ENCODE measurements around the gene LHX2.
A peak's percentile ranks its signal among the peaks of the same experiment; 100 is the strongest.

LHX2 gene, protein sequence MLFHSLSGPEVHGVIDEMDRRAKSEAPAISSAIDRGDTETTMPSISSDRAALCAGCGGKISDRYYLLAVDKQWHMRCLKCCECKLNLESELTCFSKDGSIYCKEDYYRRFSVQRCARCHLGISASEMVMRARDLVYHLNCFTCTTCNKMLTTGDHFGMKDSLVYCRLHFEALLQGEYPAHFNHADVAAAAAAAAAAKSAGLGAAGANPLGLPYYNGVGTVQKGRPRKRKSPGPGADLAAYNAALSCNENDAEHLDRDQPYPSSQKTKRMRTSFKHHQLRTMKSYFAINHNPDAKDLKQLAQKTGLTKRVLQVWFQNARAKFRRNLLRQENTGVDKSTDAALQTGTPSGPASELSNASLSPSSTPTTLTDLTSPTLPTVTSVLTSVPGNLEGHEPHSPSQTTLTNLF

DNA sequence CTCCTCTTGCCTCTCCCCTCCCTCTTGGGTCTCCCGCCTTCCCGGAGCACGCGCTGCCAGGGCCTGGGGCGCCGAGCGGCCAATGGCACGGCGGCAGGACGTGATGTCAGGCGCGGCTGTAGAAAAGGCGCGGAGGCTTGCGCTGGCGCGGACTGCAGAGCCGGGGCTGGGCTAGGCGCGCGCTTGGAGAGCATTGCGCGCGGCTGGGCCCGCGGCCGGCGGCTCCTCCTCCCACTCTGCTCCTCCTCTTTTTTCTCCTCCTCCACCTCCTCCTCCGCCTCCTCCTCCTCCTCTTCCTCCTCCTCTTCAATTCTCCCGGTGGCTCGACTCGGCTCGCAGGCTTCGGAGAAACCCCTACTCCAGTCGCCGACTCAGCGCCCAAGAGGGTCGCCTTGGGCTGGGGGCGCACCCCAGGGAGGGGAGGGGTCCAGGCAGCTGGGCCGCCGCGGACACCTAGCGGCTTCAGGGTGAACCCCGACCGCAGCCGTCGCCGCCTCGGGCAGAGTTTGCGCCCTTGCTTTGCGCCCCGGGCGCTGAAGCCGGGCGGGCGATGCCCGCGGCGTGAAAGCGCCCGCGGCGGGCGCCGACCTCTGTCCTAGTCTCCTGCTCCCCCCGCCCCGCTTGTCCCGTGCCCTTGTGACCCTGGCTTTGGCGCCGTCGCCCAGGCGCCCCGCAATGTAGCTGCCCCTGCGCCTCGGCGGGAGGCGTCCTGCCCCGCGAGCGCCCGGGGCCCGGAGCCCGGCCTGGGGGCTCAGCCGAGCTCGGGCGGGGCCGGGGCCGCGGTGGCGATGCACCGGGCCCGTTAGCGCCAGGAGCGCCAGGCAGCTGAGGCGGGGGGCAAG, at the start of gene LHX2:
LHX2 (plus strand) TSS at position 309 of the 842 bp plus-strand sequence. CDS start 581 bp downstream, outside the sequence.
- no peaks in the 10 kb centered on the region for H3K79me2 ChIP-seq (ENCODE audit: insufficient read depth, low read depth)
- peaks cover 18% of the 10 kb centered on the region for H3K27me3 ChIP-seq (ENCODE audit: insufficient read depth, low read depth)
- H3K9ac ChIP-seq, result peak within 1 kb of the TSS; percentile 60; the same call in 1 of the 2 replicates
- H4K20me1 ChIP-seq (ENCODE audit: insufficient read depth), result no peaks in the 10 kb centered on the region
- no peaks in the 10 kb centered on the region for H3K36me3 ChIP-seq (ENCODE audit: insufficient read depth)
- peaks cover 14% of the 10 kb centered on the region for H3K4me1 ChIP-seq (ENCODE audit: low read depth, poor library complexity, severe bottlenecking)
- TF ChIP-seq, protein P1, sequence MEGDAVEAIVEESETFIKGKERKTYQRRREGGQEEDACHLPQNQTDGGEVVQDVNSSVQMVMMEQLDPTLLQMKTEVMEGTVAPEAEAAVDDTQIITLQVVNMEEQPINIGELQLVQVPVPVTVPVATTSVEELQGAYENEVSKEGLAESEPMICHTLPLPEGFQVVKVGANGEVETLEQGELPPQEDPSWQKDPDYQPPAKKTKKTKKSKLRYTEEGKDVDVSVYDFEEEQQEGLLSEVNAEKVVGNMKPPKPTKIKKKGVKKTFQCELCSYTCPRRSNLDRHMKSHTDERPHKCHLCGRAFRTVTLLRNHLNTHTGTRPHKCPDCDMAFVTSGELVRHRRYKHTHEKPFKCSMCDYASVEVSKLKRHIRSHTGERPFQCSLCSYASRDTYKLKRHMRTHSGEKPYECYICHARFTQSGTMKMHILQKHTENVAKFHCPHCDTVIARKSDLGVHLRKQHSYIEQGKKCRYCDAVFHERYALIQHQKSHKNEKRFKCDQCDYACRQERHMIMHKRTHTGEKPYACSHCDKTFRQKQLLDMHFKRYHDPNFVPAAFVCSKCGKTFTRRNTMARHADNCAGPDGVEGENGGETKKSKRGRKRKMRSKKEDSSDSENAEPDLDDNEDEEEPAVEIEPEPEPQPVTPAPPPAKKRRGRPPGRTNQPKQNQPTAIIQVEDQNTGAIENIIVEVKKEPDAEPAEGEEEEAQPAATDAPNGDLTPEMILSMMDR (conservative IDR thresholded peaks at IDR 0.05; ENCODE audit: low read depth, low read length), result 0 out of 2 replicates have a peak, but pooled peaks have one; percentile 29
- H3K4me2 ChIP-seq, result peak within 1 kb of the TSS; percentile 84
- H3K4me3 ChIP-seq (IDR thresholded peaks at IDR 0.05; ENCODE audit: insufficient read depth, low read depth, low read length), result no peak within 1 kb of the TSS
- H3K27ac ChIP-seq, result peak within 1 kb of the TSS; percentile 58
- H2AFZ ChIP-seq (ENCODE audit: low read depth), result peak within 1 kb of the TSS; percentile 90

DNA sequence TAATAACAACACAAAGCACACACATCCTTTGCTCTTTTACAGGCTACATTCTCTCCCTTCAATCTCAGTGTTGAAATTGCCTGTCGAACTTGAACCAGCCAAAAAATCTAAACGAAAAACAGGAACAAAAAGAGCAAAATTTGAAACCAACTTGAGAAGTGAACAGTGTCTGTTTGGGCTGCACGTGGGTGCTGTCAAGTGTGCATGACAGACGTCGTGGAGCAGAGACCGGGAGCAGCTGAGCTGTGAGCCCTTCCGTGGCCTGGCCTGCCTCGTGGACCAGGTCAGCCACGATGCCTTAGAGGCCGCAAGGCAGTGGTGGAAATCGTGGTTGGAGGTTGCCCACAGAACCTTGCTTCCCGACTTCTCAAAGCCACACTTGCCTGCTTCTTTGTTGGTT, 46.8 kb upstream of the LHX2 start:
- Histone ChIP-seq H3K36me3 (ENCODE audit: insufficient read depth) (no peaks in the 10 kb centered on the region), H4K20me1 (ENCODE audit: insufficient read depth) (no peaks in the 10 kb centered on the region), H2AFZ (ENCODE audit: low read depth) (no peak overlapping the region), H3K79me2 (ENCODE audit: insufficient read depth, low read depth) (no peaks in the 10 kb centered on the region), H3K4me3 (IDR thresholded peaks at IDR 0.05; ENCODE audit: insufficient read depth, low read depth, low read length) (no peak overlapping the region), H3K9ac (no peak overlapping the region), H3K4me2 (no peak overlapping the region), H3K4me1 (ENCODE audit: low read depth, poor library complexity, severe bottlenecking) (no peaks in the 10 kb centered on the region), H3K27me3 (ENCODE audit: insufficient read depth, low read depth) (no peaks in the 10 kb centered on the region), H3K27ac (no peak overlapping the region)
- TF ChIP-seq, protein P1 (conservative IDR thresholded peaks at IDR 0.05; ENCODE audit: low read depth, low read length), result no peak

DNA sequence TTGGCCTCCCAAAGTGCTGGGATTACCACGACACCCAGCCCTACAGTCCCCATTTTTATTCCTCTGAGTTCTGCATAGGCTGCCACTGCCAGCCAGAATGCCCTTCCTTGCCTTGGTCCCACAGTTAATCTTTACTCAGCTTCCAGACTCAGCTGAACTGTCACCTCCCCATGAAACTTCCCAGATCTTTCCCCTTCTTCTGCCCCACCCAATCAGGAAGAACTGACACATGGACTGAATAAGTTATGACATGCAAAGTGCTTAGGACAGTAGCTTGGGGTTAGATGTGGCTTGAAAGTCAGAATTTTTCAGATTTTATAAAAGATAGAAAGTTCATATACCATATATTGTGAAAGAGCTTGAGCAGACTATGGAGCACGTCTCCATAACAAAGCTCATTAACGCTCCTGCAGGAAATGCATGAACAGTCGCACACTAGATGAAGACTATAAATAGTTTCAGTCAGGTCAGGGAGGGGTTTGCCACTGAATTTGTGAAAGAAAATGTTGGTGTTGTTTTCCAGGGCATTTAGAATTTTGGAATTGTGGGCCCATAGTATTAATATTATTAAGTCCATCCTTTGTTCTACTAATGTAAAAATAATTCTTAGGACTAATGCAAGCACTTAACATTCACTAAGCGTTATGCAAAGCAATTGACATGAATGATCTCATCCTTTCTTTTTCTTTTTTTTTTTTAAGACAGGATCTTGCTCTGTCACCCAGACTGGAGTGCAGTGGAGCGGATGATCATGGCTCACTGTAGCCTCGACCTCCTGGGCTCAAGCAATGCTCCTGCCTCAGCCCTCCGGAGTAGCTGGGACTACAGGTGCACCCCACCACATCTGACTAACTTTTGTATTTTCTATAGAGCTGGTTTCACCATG, 45.5 kb upstream of the LHX2 start:
- Histone ChIP-seq H3K4me2 (no peak overlapping the region), H3K4me3 (IDR thresholded peaks at IDR 0.05; ENCODE audit: insufficient read depth, low read depth, low read length) (no peak overlapping the region), H3K27ac (no peak overlapping the region), H3K4me1 (ENCODE audit: low read depth, poor library complexity, severe bottlenecking) (no peaks in the 10 kb centered on the region), H4K20me1 (ENCODE audit: insufficient read depth) (no peaks in the 10 kb centered on the region), H3K27me3 (ENCODE audit: insufficient read depth, low read depth) (no peaks in the 10 kb centered on the region), H3K9ac (no peak overlapping the region), H3K36me3 (ENCODE audit: insufficient read depth) (no peaks in the 10 kb centered on the region), H3K79me2 (ENCODE audit: insufficient read depth, low read depth) (no peaks in the 10 kb centered on the region), H2AFZ (ENCODE audit: low read depth) (no peak overlapping the region)
- TF ChIP-seq, protein P1 (conservative IDR thresholded peaks at IDR 0.05; ENCODE audit: low read depth, low read length), result no peak

DNA sequence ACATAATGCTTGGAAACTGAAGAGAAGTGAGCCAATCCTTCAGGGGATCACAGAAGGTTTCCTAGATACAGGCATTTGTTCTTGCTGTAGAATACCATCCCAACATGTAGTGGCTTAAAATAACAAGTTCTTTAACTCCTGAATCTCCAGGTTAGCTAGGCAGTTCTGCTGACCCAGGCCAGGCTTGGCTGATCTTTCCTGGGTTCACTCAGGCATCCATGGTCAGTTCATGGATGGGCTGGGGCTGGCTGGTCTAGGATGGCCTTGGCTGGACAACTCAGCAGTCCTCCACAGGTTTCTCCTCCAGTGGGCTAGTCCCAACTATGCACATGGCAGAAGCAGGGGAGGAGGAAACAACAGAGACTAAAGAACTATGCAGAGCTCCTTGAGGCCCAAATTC, 44.2 kb upstream of the LHX2 start:
- Histone ChIP-seq H2AFZ (ENCODE audit: low read depth) (no peak overlapping the region), H3K4me1 (ENCODE audit: low read depth, poor library complexity, severe bottlenecking) (no peaks in the 10 kb centered on the region), H3K79me2 (ENCODE audit: insufficient read depth, low read depth) (no peaks in the 10 kb centered on the region), H3K4me3 (IDR thresholded peaks at IDR 0.05; ENCODE audit: insufficient read depth, low read depth, low read length) (no peak overlapping the region), H3K27ac (no peak overlapping the region), H3K36me3 (ENCODE audit: insufficient read depth) (no peaks in the 10 kb centered on the region), H3K27me3 (ENCODE audit: insufficient read depth, low read depth) (no peaks in the 10 kb centered on the region), H3K4me2 (no peak overlapping the region), H4K20me1 (ENCODE audit: insufficient read depth) (no peaks in the 10 kb centered on the region), H3K9ac (no peak overlapping the region)
- TF ChIP-seq, protein P1 (conservative IDR thresholded peaks at IDR 0.05; ENCODE audit: low read depth, low read length), result no peak
